Measurements from ENCODE around the gene CACNA1G.

The CACNA1G gene

GRCh38 chr17:50596191-50597037 lies 35.9 kb downstream of the CACNA1G start:
- H3K4me3 ChIP-seq (ENCODE audit: low read length, poor library complexity, severe bottlenecking), result no peak overlapping the region
- H3K27me3 ChIP-seq (ENCODE audit: insufficient read depth, low read length, poor library complexity, severe bottlenecking), result no peaks in the 10 kb centered on the region
- no peak overlapping the region for H2AFZ ChIP-seq (ENCODE audit: low read length)
- H3K4me2 ChIP-seq (ENCODE audit: low read depth, low read length, poor library complexity, severe bottlenecking), result no peak overlapping the region
- H4K20me1 ChIP-seq (ENCODE audit: insufficient read depth, low read length, poor library complexity, severe bottlenecking), result no peaks in the 10 kb centered on the region
- H3K79me2 ChIP-seq (ENCODE audit: insufficient read depth, low read length), result no peaks in the 10 kb centered on the region
- no peak overlapping the region for H3K9ac ChIP-seq (ENCODE audit: low read depth, low read length, poor library complexity, severe bottlenecking)
- H3K9me3 ChIP-seq (ENCODE audit: insufficient read depth, low read depth, low read length), result no peaks in the 10 kb centered on the region
- H3K36me3 ChIP-seq (ENCODE audit: insufficient read depth, low read length), result no peaks in the 10 kb centered on the region
- no peaks in the 10 kb centered on the region for H3F3A ChIP-seq (ENCODE audit: low read depth)
- H3K4me1 ChIP-seq (ENCODE audit: insufficient read depth, low read length, poor library complexity, severe bottlenecking), result no peaks in the 10 kb centered on the region
- H3K9me2 ChIP-seq (replicated peaks; ENCODE audit: low read depth, low read length), result no peaks in the 10 kb centered on the region
- TF ChIP-seq EZH2phosphoT487 (IDR thresholded peaks at IDR 0.05; ENCODE audit: borderline replicate concordance) (no peak), CTCF (conservative IDR thresholded peaks at IDR 0.05; ENCODE audit: low read length) (no peak)

DNA sequence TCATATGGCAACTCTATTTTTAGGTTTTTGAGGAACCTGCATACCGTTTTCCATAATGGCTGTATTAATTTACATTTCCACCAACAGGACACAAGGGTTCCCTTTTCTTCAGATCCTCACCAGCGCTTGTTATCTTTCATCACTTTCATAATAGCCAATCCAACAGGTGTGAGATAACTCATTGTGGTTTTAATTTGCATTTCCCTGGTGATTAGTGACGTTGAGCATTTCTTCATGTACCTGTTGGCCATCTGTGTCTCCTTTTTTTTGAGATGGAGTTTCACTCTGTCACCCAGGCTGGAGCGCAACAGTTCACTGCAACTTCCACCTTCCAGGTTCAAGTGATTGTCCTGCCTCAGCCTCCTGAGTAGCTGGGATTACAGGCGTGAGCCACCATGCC lies 38.0 kb downstream of the CACNA1G start:
- H3K27me3 ChIP-seq (ENCODE audit: insufficient read depth, low read length, poor library complexity, severe bottlenecking), result no peaks in the 10 kb centered on the region
- TF ChIP-seq CTCF (conservative IDR thresholded peaks at IDR 0.05; ENCODE audit: low read length) (no peak), EZH2phosphoT487 (IDR thresholded peaks at IDR 0.05; ENCODE audit: borderline replicate concordance) (no peak)
- H3K79me2 ChIP-seq (ENCODE audit: insufficient read depth, low read length), result no peaks in the 10 kb centered on the region
- H2AFZ ChIP-seq (ENCODE audit: low read length), result no peak overlapping the region
- H4K20me1 ChIP-seq (ENCODE audit: insufficient read depth, low read length, poor library complexity, severe bottlenecking), result no peaks in the 10 kb centered on the region
- H3K9me3 ChIP-seq (ENCODE audit: insufficient read depth, low read depth, low read length), result no peaks in the 10 kb centered on the region
- H3F3A ChIP-seq (ENCODE audit: low read depth), result no peaks in the 10 kb centered on the region
- H3K9me2 ChIP-seq (replicated peaks; ENCODE audit: low read depth, low read length), result no peaks in the 10 kb centered on the region
- no peak overlapping the region for H3K4me2 ChIP-seq (ENCODE audit: low read depth, low read length, poor library complexity, severe bottlenecking)
- no peak overlapping the region for H3K9ac ChIP-seq (ENCODE audit: low read depth, low read length, poor library complexity, severe bottlenecking)
- H3K4me1 ChIP-seq (ENCODE audit: insufficient read depth, low read length, poor library complexity, severe bottlenecking), result no peaks in the 10 kb centered on the region
- no peak overlapping the region for H3K4me3 ChIP-seq (ENCODE audit: low read length, poor library complexity, severe bottlenecking)
- H3K36me3 ChIP-seq (ENCODE audit: insufficient read depth, low read length), result no peaks in the 10 kb centered on the region

GRCh38 chr17:50599606-50600005 lies 39.1 kb downstream of the CACNA1G start:
- Histone ChIP-seq H3K4me3 (ENCODE audit: low read length, poor library complexity, severe bottlenecking) (no peak overlapping the region), H3K4me2 (ENCODE audit: low read depth, low read length, poor library complexity, severe bottlenecking) (no peak overlapping the region), H3K4me1 (ENCODE audit: insufficient read depth, low read length, poor library complexity, severe bottlenecking) (no peaks in the 10 kb centered on the region), H2AFZ (ENCODE audit: low read length) (no peak overlapping the region), H3K36me3 (ENCODE audit: insufficient read depth, low read length) (no peaks in the 10 kb centered on the region), H4K20me1 (ENCODE audit: insufficient read depth, low read length, poor library complexity, severe bottlenecking) (no peaks in the 10 kb centered on the region), H3K79me2 (ENCODE audit: insufficient read depth, low read length) (no peaks in the 10 kb centered on the region), H3K9me2 (replicated peaks; ENCODE audit: low read depth, low read length) (no peaks in the 10 kb centered on the region), H3K9ac (ENCODE audit: low read depth, low read length, poor library complexity, severe bottlenecking) (no peak overlapping the region), H3K27me3 (ENCODE audit: insufficient read depth, low read length, poor library complexity, severe bottlenecking) (no peaks in the 10 kb centered on the region), H3F3A (ENCODE audit: low read depth) (no peaks in the 10 kb centered on the region), H3K9me3 (ENCODE audit: insufficient read depth, low read depth, low read length) (no peaks in the 10 kb centered on the region)
- no peak for TF ChIP-seq EZH2phosphoT487 (IDR thresholded peaks at IDR 0.05; ENCODE audit: borderline replicate concordance)
- TF ChIP-seq CTCF (conservative IDR thresholded peaks at IDR 0.05; ENCODE audit: low read length), result no peak

Data from Loucy (cell line).